C4-2B (cell line): ENCODE measurements around the gene CREG2.

Source experiments
- H3K27ac ChIP-seq: fragments of 450-650 bp; 2 replicates; pipeline ENCODE4 v1.5.1; 2017
- ZFX ChIP-seq: fragments of 450-650 bp; IDR thresholded peaks from 2 replicates; pipeline ENCODE4 v1.6.1; 2017
- TF ChIP-seq, protein P1 (sequence below): fragments of 450-650 bp; conservative IDR thresholded peaks from 2 replicates; pipeline ENCODE4 v1.5.1; 2017; ENCODE audit warnings: mild to moderate bottlenecking

CREG2 gene, protein sequence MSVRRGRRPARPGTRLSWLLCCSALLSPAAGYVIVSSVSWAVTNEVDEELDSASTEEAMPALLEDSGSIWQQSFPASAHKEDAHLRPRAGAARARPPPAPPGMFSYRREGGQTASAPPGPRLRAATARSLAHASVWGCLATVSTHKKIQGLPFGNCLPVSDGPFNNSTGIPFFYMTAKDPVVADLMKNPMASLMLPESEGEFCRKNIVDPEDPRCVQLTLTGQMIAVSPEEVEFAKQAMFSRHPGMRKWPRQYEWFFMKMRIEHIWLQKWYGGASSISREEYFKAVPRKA

DNA sequence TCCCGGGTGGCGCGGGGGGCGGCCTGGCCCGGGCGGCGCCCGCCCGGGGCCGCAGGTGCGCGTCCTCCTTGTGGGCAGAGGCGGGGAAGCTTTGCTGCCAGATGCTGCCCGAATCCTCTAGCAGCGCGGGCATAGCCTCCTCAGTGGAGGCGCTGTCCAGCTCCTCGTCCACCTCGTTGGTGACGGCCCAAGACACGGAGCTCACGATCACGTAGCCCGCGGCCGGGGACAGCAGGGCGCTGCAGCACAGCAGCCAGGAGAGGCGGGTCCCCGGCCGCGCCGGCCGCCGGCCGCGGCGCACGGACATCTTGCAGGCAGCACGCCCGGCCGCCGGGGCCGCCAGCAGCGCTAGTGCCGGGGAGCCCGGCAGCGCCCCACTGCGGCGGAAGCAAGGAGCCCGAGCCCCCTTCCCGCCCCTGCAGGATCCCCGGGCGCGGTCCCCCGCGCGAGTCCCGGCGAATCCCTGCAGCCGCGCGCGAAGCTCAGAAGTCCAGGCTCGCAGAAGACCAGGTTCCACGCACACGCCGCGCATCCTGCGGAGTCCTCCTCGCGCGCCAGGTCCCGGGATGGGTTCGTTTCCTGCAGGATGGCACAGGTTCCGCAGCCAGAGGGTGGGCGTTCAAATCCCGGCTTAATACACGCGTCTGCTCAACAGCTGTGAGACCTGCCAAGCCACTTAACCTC, at the start of gene CREG2:
CREG2 (minus strand) TSS at position 353 of the 684 bp plus-strand sequence; CDS start at position 307, 46 bp downstream.
- TF ChIP-seq, protein P1, sequence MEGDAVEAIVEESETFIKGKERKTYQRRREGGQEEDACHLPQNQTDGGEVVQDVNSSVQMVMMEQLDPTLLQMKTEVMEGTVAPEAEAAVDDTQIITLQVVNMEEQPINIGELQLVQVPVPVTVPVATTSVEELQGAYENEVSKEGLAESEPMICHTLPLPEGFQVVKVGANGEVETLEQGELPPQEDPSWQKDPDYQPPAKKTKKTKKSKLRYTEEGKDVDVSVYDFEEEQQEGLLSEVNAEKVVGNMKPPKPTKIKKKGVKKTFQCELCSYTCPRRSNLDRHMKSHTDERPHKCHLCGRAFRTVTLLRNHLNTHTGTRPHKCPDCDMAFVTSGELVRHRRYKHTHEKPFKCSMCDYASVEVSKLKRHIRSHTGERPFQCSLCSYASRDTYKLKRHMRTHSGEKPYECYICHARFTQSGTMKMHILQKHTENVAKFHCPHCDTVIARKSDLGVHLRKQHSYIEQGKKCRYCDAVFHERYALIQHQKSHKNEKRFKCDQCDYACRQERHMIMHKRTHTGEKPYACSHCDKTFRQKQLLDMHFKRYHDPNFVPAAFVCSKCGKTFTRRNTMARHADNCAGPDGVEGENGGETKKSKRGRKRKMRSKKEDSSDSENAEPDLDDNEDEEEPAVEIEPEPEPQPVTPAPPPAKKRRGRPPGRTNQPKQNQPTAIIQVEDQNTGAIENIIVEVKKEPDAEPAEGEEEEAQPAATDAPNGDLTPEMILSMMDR, result peak; percentile 60
- TF ChIP-seq ZFX, result no peak
- no peak within 1 kb of the TSS for H3K27ac ChIP-seq

DNA sequence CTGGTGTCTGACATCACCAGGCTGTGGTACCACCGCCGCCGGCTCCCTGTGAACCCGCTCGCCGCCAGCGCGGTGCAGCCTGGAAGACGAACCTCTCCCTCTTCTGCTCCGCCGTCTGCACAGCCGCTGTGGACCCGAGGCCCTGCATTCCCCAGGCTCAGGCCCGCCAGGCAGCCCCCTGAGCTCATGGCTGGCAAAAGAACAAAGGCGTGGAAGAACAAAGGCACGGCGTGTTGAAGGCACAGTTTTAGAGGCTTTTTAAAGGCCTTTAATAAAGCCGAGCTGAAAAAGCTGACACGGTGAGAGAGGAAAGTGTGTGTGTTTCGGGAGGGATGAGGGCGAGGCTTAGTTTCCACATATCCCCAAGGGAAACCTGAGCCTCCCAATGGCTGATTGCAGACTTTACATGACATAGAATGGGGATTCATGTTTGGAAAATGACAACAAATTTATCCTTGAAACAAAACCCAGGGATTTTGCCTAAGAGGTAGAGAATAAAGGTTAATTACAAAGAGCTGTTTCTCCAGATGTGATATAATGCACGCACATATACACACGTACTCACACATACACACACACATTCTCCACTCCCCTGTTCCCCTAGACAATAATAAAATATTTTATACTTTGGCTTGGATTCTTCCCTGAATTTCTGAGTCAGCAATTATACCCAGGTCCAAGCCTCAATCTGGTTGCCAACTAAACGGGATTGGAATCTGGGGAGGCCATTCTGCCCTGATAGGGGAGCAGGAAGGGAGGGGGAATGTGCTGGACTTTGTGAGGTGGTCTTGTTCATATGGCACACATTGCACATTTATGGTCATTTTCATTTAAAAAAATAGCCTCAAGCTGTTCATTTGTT, 47.9 kb upstream of the CREG2 start:
- no peak overlapping the region for H3K27ac ChIP-seq
- TF ChIP-seq ZFX, result no peak
- TF ChIP-seq, protein P1, result no peak

DNA sequence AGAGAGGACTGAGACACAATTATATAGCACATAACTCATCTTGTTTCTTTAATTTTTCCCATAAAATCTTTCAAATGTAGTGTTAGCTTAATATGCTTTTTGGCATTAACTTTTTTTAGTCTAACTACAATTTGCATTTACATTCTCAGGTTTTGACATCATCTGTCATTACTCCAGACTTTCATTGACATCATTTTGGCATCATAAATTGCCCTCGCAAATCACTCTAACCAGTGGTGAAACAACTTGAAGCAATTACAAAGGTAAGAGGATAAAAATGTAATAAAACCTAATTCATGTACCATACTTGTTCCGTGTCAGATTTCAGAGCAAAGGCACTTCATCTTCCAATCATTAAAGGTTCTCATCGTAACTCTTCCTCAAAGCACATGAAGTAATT, 46.2 kb upstream of the CREG2 start:
- no peak overlapping the region for H3K27ac ChIP-seq
- TF ChIP-seq, protein P1, result no peak
- no peak for TF ChIP-seq ZFX

DNA sequence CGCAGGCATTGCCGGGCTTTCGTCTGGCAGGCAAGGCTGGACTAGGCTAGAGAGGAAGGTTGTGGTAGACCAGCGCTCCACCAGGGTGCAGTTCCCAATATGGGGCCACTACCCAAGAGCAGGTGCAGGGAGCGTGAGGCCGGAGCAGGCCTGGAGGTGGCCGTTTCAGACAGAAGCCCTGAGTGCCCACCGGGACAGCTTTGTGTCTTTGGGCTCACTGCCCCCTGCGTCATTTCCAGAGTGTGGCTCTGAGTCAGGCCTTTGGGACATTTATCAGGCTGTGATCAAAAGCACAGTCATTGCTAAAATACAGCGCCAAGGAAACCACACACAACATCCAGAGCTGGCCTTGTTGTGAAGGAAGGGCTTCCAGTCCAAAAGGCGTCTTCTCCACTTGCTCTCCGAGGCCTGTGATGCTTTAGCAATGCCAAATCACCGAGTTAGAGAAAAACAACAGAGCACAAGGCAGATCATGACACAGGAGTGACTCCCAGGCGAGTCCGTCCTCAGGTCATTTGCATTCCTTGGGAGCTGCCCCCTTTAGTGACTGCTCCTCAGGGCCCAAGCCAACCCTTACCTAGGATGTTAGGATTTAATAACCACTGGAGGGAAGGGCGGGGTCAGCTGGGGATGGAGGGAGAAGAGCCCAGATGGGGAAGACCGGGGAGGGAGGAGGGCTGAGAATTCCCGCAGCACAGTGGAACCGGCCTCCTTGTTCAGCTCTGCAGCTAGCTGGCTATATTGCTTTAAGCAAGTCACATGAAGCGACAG, 45.3 kb upstream of the CREG2 start:
- TF ChIP-seq ZFX, result no peak
- TF ChIP-seq, protein P1, result no peak
- H3K27ac ChIP-seq, result no peak overlapping the region

DNA sequence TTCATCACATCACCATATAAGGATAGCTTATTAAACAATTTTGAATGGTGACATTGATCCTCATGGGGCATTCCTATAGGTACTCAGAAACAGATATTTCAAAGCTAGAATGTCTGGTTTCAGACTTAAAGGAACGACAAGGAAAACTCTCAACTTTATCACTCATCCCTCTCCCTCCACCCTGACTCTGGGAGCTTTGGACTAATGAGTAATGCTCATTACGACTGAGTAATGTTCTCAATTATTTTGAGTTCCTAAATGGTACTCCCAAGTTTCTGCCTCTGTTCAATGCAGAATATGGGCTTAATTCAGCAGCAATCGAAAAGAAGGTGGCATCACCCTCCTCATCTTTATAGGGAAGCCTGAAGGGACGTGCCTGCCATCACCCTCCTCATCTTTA, 44.2 kb upstream of the CREG2 start:
- no peak overlapping the region for H3K27ac ChIP-seq
- TF ChIP-seq, protein P1, result no peak
- no peak for TF ChIP-seq ZFX

DNA sequence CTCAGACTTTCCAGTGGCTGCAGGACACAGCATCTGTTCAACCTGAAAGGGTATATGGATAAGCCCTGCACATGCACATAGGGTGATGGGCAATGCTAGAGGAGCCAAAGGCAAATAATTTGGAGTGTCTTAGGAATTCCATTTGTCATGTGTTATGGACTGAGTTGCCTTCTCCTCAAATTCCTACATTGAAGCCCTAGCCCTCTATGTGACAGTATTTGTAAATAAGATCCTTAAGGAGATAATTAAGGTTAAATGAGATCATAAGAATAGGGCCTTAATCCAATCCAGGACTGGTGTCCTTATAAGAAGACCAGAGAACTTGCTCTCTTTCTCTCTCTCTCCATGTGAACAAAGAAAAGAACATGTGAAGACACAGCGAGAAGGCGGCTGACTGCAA, 42.9 kb upstream of the CREG2 start:
- no peak overlapping the region for H3K27ac ChIP-seq
- TF ChIP-seq ZFX, result no peak
- TF ChIP-seq, protein P1, result no peak
